Activated CD4-positive, CD25-positive, alpha-beta regulatory T cell (primary cell): ENCODE measurements around the gene CTDP1.
"Not testable (repeated sequence)": the region's sequence is repeated elsewhere in the genome, so short reads cannot be mapped to it uniquely, and the experiment has no call there.

Source experiments
- DNase-seq, 4 experiments: peaks; one replicate each; lab custom pipeline; 2025; lab: John Stamatoyannopoulos, UW

The CTDP1 gene

GRCh38 chr18:79726721-79727120, 47.1 kb downstream of the CTDP1 start:
- no peak for DNase-seq

GRCh38 chr18:79727211-79727610, 47.6 kb downstream of the CTDP1 start:
- no peak for DNase-seq

- DNase-seq, result no peak
These were observed 49.5 kb downstream of the CTDP1 start for GRCh38 chr18:79728931-79729586.

GRCh38 chr18:79729611-79730010, 50.0 kb downstream of the CTDP1 start:
- DNase-seq, result no peak

GRCh38 chr18:79730804-79731203, 51.2 kb downstream of the CTDP1 start:
- DNase-seq, result no peak

- DNase-seq, result not testable (repeated sequence)
These were observed 52.5 kb downstream of the CTDP1 start for GRCh38 chr18:79731881-79732720.

- no peak for DNase-seq
These were observed 53.1 kb downstream of the CTDP1 start for GRCh38 chr18:79732721-79733025.

GRCh38 chr18:79733135-79733701, 53.6 kb downstream of the CTDP1 start:
- DNase-seq, result no peak

- DNase-seq, result no peak
These were observed 54.6 kb downstream of the CTDP1 start for GRCh38 chr18:79733986-79734770.

- no peak for DNase-seq
These were observed 55.7 kb downstream of the CTDP1 start for GRCh38 chr18:79735071-79735980.

- no peak for DNase-seq
These were observed 56.6 kb downstream of the CTDP1 start for GRCh38 chr18:79736230-79736629.

GRCh38 chr18:79736846-79737245, 57.2 kb downstream of the CTDP1 start:
- no peak for DNase-seq

GRCh38 chr18:79737426-79737825, 57.8 kb downstream of the CTDP1 start:
- DNase-seq, result no peak

GRCh38 chr18:79738041-79738461, 58.4 kb downstream of the CTDP1 start:
- DNase-seq, result no peak

GRCh38 chr18:79738581-79739439, 59.2 kb downstream of the CTDP1 start:
- no peak for DNase-seq

- no peak for DNase-seq
These were observed 59.8 kb downstream of the CTDP1 start for GRCh38 chr18:79739440-79739778.

GRCh38 chr18:79740047-79740446, 60.4 kb downstream of the CTDP1 start:
- DNase-seq, result not testable (repeated sequence)

GRCh38 chr18:79740521-79741361, 61.1 kb downstream of the CTDP1 start:
- DNase-seq, result no peak

- no peak for DNase-seq
These were observed 61.7 kb downstream of the CTDP1 start for GRCh38 chr18:79741362-79741700.

GRCh38 chr18:79742076-79742475, 62.5 kb downstream of the CTDP1 start:
- DNase-seq, result no peak
